IMR-90 (cell line): ENCODE results near the gene ZBTB25. TPM values are rescaled to one million over a fixed set of nuclear protein-coding genes. Genes with fewer than 3 reads are reported as not detected.

Experiments
- ATAC-seq: fragments of 200-7000 bp; cut with Tn5 transposase; 2 replicates; pipeline ENCODE4 v1.9.1; 2020; ENCODE audit warnings: low read depth, mild to moderate bottlenecking, moderate library complexity
- BruUV-seq: library from RNA; stranded (reverse); fragments of 400-500 nt; replicated peaks from 2 replicates; lab custom pipeline; 2021; lab: Mats Ljungman, UMichigan
- CTCF ChIA-PET: fragments of 300-600 bp; formaldehyde crosslinking; extraction: SDS; loops from one replicate; lab custom pipeline; 2021; ENCODE audit warnings: antibody characterized with exemption; lab: Yijun Ruan, JAX
- POLR2A ChIA-PET: fragments of 300-600 bp; sonication (Branson Sonifier 250); formaldehyde crosslinking; loops from one replicate; lab custom pipeline; 2022; ENCODE audit warnings: antibody characterized with exemption; ENCODE audit not compliant: unreplicated experiment; lab: Charles Lee
- DNase-seq: peaks from one replicate; pipeline ENCODE4 v3.0.0; 2013
- H2AFZ ChIP-seq: replicated peaks from 2 replicates; pipeline ENCODE3; 2013; ENCODE audit warnings: low read length, mild to moderate bottlenecking; ENCODE audit not compliant: poor library complexity
- H2AK5ac ChIP-seq: 2 replicates; pipeline ENCODE4 v1.6.1; 2013; ENCODE audit warnings: low read depth, low read length, inconsistent platforms
- H2AK9ac ChIP-seq: replicated peaks from 2 replicates; pipeline ENCODE3; 2013; ENCODE audit warnings: mild to moderate bottlenecking, low read depth, low read length, moderate library complexity; ENCODE audit not compliant: poor library complexity
- H2BK120ac ChIP-seq: 2 replicates; pipeline ENCODE4 v1.6.1; 2013; ENCODE audit warnings: low read depth, low read length, inconsistent platforms
- H2BK15ac ChIP-seq: 3 replicates; pipeline ENCODE4 v1.6.1; 2013; ENCODE audit warnings: low read depth, low read length, inconsistent platforms
- H2BK20ac ChIP-seq: 2 replicates; pipeline ENCODE4 v1.6.1; 2013; ENCODE audit warnings: low read depth, mild to moderate bottlenecking, inconsistent platforms, low read length, moderate library complexity
- H2BK5ac ChIP-seq: 2 replicates; pipeline ENCODE4 v1.6.1; 2013; ENCODE audit warnings: mild to moderate bottlenecking, low read depth, low read length, inconsistent platforms; ENCODE audit not compliant: poor library complexity, severe bottlenecking
- H3K14ac ChIP-seq: replicated peaks from 2 replicates; pipeline ENCODE4 v1.6.1; 2013; ENCODE audit warnings: low read depth, low read length, inconsistent platforms
- H3K18ac ChIP-seq: 2 replicates; pipeline ENCODE4 v1.6.1; 2013; ENCODE audit warnings: low read depth, low read length, control low read depth
- H3K23ac ChIP-seq: 2 replicates; pipeline ENCODE4 v1.6.1; 2013; ENCODE audit warnings: low read depth, low read length, inconsistent platforms
- H3K27ac ChIP-seq: 2 replicates; pipeline ENCODE4 v1.5.1; 2013; ENCODE audit warnings: mild to moderate bottlenecking, control low read depth, low read length; ENCODE audit not compliant: insufficient read depth
- H3K27me3 ChIP-seq: 2 replicates; pipeline ENCODE4 v1.6.1; 2013; ENCODE audit warnings: low read length; ENCODE audit not compliant: control insufficient read depth, insufficient read depth
- H3K36me3 ChIP-seq: 2 replicates; pipeline ENCODE4 v1.6.1; 2013; ENCODE audit warnings: low read length, mixed read lengths; ENCODE audit not compliant: control insufficient read depth, insufficient read depth
- H3K4ac ChIP-seq: 2 replicates; pipeline ENCODE4 v1.6.1; 2013; ENCODE audit warnings: low read depth, low read length, inconsistent platforms
- H3K4me1 ChIP-seq: 2 replicates; pipeline ENCODE4 v1.6.1; 2013; ENCODE audit warnings: low read length, mixed read lengths; ENCODE audit not compliant: control insufficient read depth, insufficient read depth
- H3K4me2 ChIP-seq: 2 replicates; pipeline ENCODE4 v1.6.1; 2013; ENCODE audit warnings: low read depth, mild to moderate bottlenecking, control low read depth, low read length, moderate library complexity
- H3K4me3 ChIP-seq: 2 replicates; pipeline ENCODE4 v1.5.1; 2013; ENCODE audit warnings: low read depth, mild to moderate bottlenecking, control low read depth, low read length, moderate library complexity; ENCODE audit not compliant: insufficient read depth
- H3K56ac ChIP-seq: 2 replicates; pipeline ENCODE4 v1.6.1; 2013; ENCODE audit warnings: low read length, inconsistent platforms; ENCODE audit not compliant: insufficient read depth; ENCODE audit errors: extremely low read depth
- H3K79me1 ChIP-seq, 2 experiments: 2 replicates each; pipeline ENCODE4 v1.6.1; 2013; ENCODE audit warnings: low read length in 2 of 2, inconsistent platforms in 1 of 2, low read depth in 1 of 2
- H3K9ac ChIP-seq: 2 replicates; pipeline ENCODE4 v1.6.1; 2013; ENCODE audit warnings: low read depth, low read length, control low read depth
- H3K9me1 ChIP-seq: 2 replicates; pipeline ENCODE4 v1.6.1; 2013; ENCODE audit warnings: low read length, inconsistent platforms; ENCODE audit not compliant: insufficient read depth
- H3K9me3 ChIP-seq: 2 replicates; pipeline ENCODE4 v1.6.1; 2013; ENCODE audit warnings: low read length; ENCODE audit not compliant: control insufficient read depth, insufficient read depth
- H4K20me1 ChIP-seq: 2 replicates; pipeline ENCODE4 v1.6.1; 2013; ENCODE audit warnings: low read length, inconsistent platforms; ENCODE audit not compliant: insufficient read depth
- H4K5ac ChIP-seq: 2 replicates; pipeline ENCODE4 v1.6.1; 2013; ENCODE audit warnings: mild to moderate bottlenecking, low read depth, low read length, control low read depth
- H4K8ac ChIP-seq, 2 experiments: 2 replicates each; pipeline ENCODE4 v1.6.1; 2013; ENCODE audit warnings: low read depth in 2 of 2, low read length in 2 of 2, control low read depth in 1 of 2, inconsistent platforms in 1 of 2
- H4K91ac ChIP-seq: 2 replicates; pipeline ENCODE4 v1.6.1; 2013; ENCODE audit warnings: low read depth, low read length, inconsistent platforms; ENCODE audit not compliant: insufficient read depth
- BHLHE40 ChIP-seq: fragments of 150-350 bp; IDR thresholded peaks from 2 replicates; pipeline ENCODE4 v1.6.1; 2016; ENCODE audit warnings: mild to moderate bottlenecking, low read depth, low read length
- CEBPB ChIP-seq: IDR thresholded peaks from 2 replicates; pipeline ENCODE4 v1.6.1; 2012; ENCODE audit warnings: low read depth, low read length, improper control_type of control experiment
- CTCF ChIP-seq: conservative IDR thresholded peaks from 2 replicates; pipeline ENCODE4 v1.5.1; 2012; ENCODE audit warnings: mild to moderate bottlenecking, low read depth, low read length, improper control_type of control experiment
- NFE2L2 ChIP-seq: fragments of 150-350 bp; IDR thresholded peaks from 2 replicates; pipeline ENCODE4 v1.6.1; 2016; ENCODE audit warnings: low read depth, mild to moderate bottlenecking, low read length
- RAD21 ChIP-seq: IDR thresholded peaks from 2 replicates; pipeline ENCODE4 v1.6.1; 2012; ENCODE audit warnings: low read length, improper control_type of control experiment
- WGBS, 2 experiments: methylation state at CpG; one replicate each; pipeline versions ENCODE4 v1.1.5 to v1.1.7; 2013; ENCODE audit warnings: missing lambda C conversion rate in 2 of 2; ENCODE audit not compliant: insufficient read length in 1 of 2; ENCODE audit errors: extremely low coverage in 2 of 2; 5-methylcytosine and 5-hydroxymethylcytosine counted together
- dilution Hi-C: fragments of 300-500 bp; cut with HindIII; formaldehyde crosslinking; loops from one replicate; pipeline ENCODE4 v1.14.3; 2018; ENCODE audit warnings: low sequenced_read_pairs; ENCODE audit not compliant: unreplicated experiment
- in situ Hi-C: fragments of 300-500 bp; cut with MboI; formaldehyde crosslinking; loops from 3 replicates; pipeline ENCODE4 v1.14.3; 2019; ENCODE audit warnings: low sequenced_read_pairs, inconsistent platforms, mixed read lengths
- intact Hi-C: fragments of 100-400 bp; cut with micrococcal nuclease; formaldehyde crosslinking; loops from 2 replicates; pipeline ENCODE4 v1.10.0; 2022
- polyA plus RNA-seq, 3 experiments: library from polyadenylated mRNA; depleted of rRNA; stranded (reverse); fragments of >200 nt; gene quantifications; 2 replicates each; pipeline ENCODE4 v1.2.3, GENCODE V29; 2012; ENCODE audit warnings: low replicate concordance in 1 of 3
- total RNA-seq: library from RNA; depleted of rRNA; stranded (reverse); fragments of >200 nt; gene quantifications from 2 replicates; pipeline ENCODE4 v1.2.3, GENCODE V29; 2012

Gene ZBTB25
- total and polyA plus RNA-seq, 2 of the 4 experiments (the other 2 are of a cell fraction) = 4.4 to 6.6 TPM

DNA sequence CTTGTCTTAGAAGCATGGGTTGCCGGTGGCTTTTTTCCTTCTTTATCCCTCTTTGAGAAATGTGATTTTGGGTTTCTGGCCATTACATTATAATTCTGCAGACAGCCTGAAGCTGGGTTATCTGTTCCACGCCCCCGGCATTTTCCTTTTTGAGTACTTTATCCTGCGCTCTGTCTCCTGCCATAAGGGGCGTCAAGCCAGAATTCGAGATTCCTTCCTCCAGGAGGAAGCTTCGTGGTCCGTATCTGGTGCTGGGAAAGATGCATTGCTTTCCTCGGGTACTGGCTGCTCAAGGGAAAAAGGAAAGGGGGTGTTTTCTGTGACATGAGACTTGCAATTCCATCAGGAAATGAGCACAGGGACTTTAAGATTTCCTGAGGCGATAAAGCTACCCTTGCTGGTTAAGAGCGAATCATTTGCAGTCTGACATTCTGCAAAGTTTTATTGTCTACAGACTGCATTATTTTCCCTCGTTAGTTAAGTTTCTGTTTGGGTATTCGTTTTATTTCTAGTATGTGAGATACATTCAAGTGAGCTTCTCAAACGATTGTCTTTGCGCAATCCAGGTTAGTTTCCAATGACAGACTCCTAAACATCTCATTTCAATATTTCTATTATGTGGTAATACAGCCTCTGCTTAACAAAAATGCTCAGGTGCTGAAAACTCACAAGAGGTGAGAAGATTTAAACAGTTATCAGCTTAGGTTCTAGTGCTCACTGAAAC is 37.6 kb downstream of the ZBTB25 start:
- Histone ChIP-seq H2BK120ac (no peak overlapping the region), H3K9me3 (no peaks in the 10 kb centered on the region), H3K27me3 (no peaks in the 10 kb centered on the region), H3K27ac (peak overlapping the region; percentile 5; the same call in 1 of the 2 replicates), H3K4me2 (peak overlapping the region; percentile 83), H3K18ac (no peak overlapping the region), H3K4me3 (peak overlapping the region; percentile 70), H3K56ac (no peak overlapping the region), H4K8ac (no peak overlapping the region; a peak in 1 of 4 replicates), H3K9ac (peak overlapping the region; percentile 34; the same call in 1 of the 2 replicates), H4K5ac (no peak overlapping the region), H2AFZ (peak overlapping the region; percentile 72), H2BK5ac (no peak overlapping the region), H4K20me1 (no peaks in the 10 kb centered on the region), H3K23ac (peak overlapping the region; percentile 50), H3K14ac (no peak overlapping the region; the same call in 1 of the 2 replicates), H3K9me1 (no peaks in the 10 kb centered on the region), H4K91ac (no peak overlapping the region), H2AK5ac (no peak overlapping the region), H2AK9ac (no peak overlapping the region), H3K4ac (no peak overlapping the region), H3K4me1 (no peaks in the 10 kb centered on the region; the same call in 1 of the 2 replicates), H3K79me1 (no peaks in the 10 kb centered on the region), H3K36me3 (no peaks in the 10 kb centered on the region), H2BK15ac (no peak overlapping the region), H2BK20ac (no peak overlapping the region)
- dilution Hi-C loops (no loop called here), in situ Hi-C loops (no loop called here), intact Hi-C loops (no loop called here)
- CTCF ChIA-PET = interaction anchor here (0.6 to 1.8 kb wide), 4 partner anchors 11 to 122 kb away, joined by 3 to 6 read pairs (median 5); no protein-coding TSS in a partner anchor
- no TSS peak for BruUV-seq
- ATAC-seq = peak; percentile 70
- POLR2A ChIA-PET = interaction anchor here (0.5 kb wide), 1 partner anchor 362 kb away, joined by 4 read pairs; no protein-coding TSS in a partner anchor
- peak; percentile 61 for DNase-seq
- TF ChIP-seq BHLHE40 (no peak), CEBPB (peak; percentile 67), CTCF (peak; percentile 40), RAD21 (peak; percentile 26), NFE2L2 (no peak)
- 4% methylated on average over 4 of the region's 15 CpGs; no CpG with 5 or more reads in 1 of the 2 experiments for WGBS, 2 experiments
